Esophagus squamous epithelium (tissue), 5 donors: ENCODE data around the gene UQCC2. TPM values are rescaled to one million over a fixed set of nuclear protein-coding genes. Genes with fewer than 3 reads are reported as not detected.

Experiments
- DNase-seq: peaks from one replicate; lab custom pipeline; 2025; lab: John Stamatoyannopoulos, UW
- H3K27ac ChIP-seq, 4 donors: fragments of 200-600 bp; sonication (generic); one replicate each; pipeline ENCODE4 v1.5.1; 2016 to 2019; ENCODE audit warnings: mild to moderate bottlenecking in 1 of 4
- H3K27me3 ChIP-seq, 4 donors: fragments of 200-600 bp; sonication (generic); 1 replicate in 3 of 4; 2 replicates in 1 of 4; pipeline versions ENCODE4 v1.5.1 to v1.6.0; 2017 to 2021; ENCODE audit warnings: antibody characterized with exemption in 1 of 4
- H3K36me3 ChIP-seq, 3 donors: fragments of 200-600 bp; sonication (generic); one replicate each; pipeline ENCODE4 v1.5.1; 2016 to 2019
- H3K4me1 ChIP-seq, 3 donors: fragments of 200-600 bp; sonication (generic); one replicate each; pipeline ENCODE4 v1.5.1; 2017 to 2019
- H3K4me3 ChIP-seq, 4 donors: fragments of 200-600 bp; sonication (generic); 1 replicate in 3 of 4; 2 replicates in 1 of 4; pipeline ENCODE4 v1.5.1; 2016 to 2019; ENCODE audit warnings: mild to moderate bottlenecking in 2 of 4, moderate library complexity in 1 of 4
- H3K9me3 ChIP-seq, 3 donors: fragments of 200-600 bp; sonication (generic); one replicate each; pipeline ENCODE4 v1.5.1; 2016 to 2019
- POLR2A ChIP-seq, 4 donors: fragments of 450-650 bp; IDR thresholded peaks; one replicate each; pipeline ENCODE4 v1.6.1; 2017; ENCODE audit warnings: antibody characterized with exemption in 4 of 4, mild to moderate bottlenecking in 4 of 4, moderate library complexity in 3 of 4
- WGBS, 2 donors: methylation state at CpG; one replicate each; pipeline ENCODE4 v1.1.5; 2018; 5-methylcytosine and 5-hydroxymethylcytosine counted together
- intact Hi-C: fragments of 100-400 bp; cut with DNase I; formaldehyde crosslinking; loops from one replicate; pipeline ENCODE4 v1.15.0; 2022
- total RNA-seq, 4 donors: library from RNA; depleted of rRNA; stranded (reverse); fragments of >200 nt; gene quantifications; one replicate each; pipeline ENCODE4 v1.1.0, GENCODE V29; 2016
- TF ChIP-seq, protein P1 (sequence below), 6 experiments: fragments of 450-650 bp in 4 of 6; fragments of 200-600 bp in 2 of 6; sonication (generic) in 2 of 6; IDR thresholded peaks; one replicate each; pipeline ENCODE4 v1.5.1; 2016 to 2019; ENCODE audit warnings: antibody characterized with exemption in 6 of 6, mild to moderate bottlenecking in 4 of 6, moderate library complexity in 4 of 6
- donor health status: DM: yes; HTN: yes; CAD: no.

The UQCC2 gene
- total RNA-seq, 4 donors from 2014 or later = 7.8 to 36.8 (median 13.7) TPM

DNA sequence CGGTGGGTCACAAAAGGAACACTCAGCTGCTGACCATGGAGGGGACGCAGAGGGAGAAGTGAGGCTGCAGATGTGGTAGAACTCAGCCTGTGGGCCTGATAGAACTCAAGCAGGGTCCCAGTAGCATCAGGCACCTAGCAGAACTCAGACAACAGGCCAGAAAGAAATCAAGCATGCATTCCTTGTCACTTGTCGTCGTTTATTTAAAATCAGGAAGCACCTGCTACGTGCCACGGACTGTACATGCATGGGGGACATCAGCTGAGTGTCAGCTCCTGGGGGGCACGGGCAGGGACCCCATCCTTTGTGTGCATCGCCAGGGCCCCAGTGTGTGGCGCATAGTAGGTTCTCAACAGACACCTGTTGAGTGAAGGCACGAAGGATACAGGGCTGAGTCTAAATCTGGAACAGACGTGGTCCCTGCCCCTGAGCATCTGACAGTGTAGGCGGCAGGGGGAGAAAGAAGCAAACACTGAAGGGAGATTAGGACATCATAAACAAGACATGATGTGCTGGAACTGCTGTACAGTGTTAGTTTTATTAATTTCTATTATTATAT, 32.5 kb downstream of the UQCC2 start:
- Histone ChIP-seq H3K4me3 (no peak overlapping the region), H3K27me3 (no peaks in the 10 kb centered on the region), H3K9me3 (no peaks in the 10 kb centered on the region), H3K4me1 (no peaks in the 10 kb centered on the region), H3K27ac (no peak overlapping the region), H3K36me3 (peaks cover 10 to 100% (median 26%) of the 10 kb centered on the region in 3 donors)
- WGBS, 2 donors = 82 to 89% methylated on average over 7 to 9 of the region's 12 CpGs
- intact Hi-C loops = no loop called here
- TF ChIP-seq, protein P1, sequence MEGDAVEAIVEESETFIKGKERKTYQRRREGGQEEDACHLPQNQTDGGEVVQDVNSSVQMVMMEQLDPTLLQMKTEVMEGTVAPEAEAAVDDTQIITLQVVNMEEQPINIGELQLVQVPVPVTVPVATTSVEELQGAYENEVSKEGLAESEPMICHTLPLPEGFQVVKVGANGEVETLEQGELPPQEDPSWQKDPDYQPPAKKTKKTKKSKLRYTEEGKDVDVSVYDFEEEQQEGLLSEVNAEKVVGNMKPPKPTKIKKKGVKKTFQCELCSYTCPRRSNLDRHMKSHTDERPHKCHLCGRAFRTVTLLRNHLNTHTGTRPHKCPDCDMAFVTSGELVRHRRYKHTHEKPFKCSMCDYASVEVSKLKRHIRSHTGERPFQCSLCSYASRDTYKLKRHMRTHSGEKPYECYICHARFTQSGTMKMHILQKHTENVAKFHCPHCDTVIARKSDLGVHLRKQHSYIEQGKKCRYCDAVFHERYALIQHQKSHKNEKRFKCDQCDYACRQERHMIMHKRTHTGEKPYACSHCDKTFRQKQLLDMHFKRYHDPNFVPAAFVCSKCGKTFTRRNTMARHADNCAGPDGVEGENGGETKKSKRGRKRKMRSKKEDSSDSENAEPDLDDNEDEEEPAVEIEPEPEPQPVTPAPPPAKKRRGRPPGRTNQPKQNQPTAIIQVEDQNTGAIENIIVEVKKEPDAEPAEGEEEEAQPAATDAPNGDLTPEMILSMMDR (IDR thresholded peaks at IDR 0.05) = no peak
- no peak for TF ChIP-seq POLR2A (IDR thresholded peaks at IDR 0.05)
- DNase-seq = no peak

GRCh38 chr6:33678233-33678931, 33.1 kb downstream of the UQCC2 start:
- WGBS, 2 donors = 92 to 97% methylated on average over 6 to 11 of the region's 24 CpGs
- intact Hi-C loops = no loop called here
- no peaks in the 10 kb centered on the region for H3K9me3 ChIP-seq
- H3K27ac ChIP-seq = no peak overlapping the region
- peaks cover 10 to 100% (median 29%) of the 10 kb centered on the region in 3 donors for H3K36me3 ChIP-seq
- no peak for DNase-seq
- peaks cover 0 to under 1% (median 0%) of the 10 kb centered on the region in 3 donors for H3K4me1 ChIP-seq
- H3K4me3 ChIP-seq = no peak overlapping the region
- no peaks in the 10 kb centered on the region for H3K27me3 ChIP-seq
- no peak for TF ChIP-seq POLR2A (IDR thresholded peaks at IDR 0.05)
- TF ChIP-seq, protein P1 (IDR thresholded peaks at IDR 0.05) = no peak

DNA sequence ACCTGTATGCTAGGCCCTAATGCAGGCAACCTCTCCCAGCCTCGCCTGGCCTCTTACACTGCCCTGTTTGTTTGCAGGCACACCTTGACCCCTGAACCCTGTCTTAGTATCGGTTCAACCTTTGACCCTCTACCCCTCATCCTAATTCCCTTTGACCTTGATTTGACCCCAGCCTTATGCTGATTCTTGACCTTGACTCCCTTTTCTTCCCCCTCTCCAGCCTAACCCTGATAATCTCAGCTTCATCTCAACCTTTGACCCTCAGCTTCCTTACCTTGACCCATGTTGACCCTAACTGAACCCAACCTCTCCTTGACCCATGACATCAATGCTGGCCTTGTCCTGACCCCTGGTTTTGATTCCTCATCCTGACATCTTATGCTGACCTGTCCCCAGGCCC, 33.8 kb downstream of the UQCC2 start:
- WGBS, 2 donors = 96% methylated on average over 2 of the region's 2 CpGs
- TF ChIP-seq, protein P1 (IDR thresholded peaks at IDR 0.05) = no peak
- no peak for TF ChIP-seq POLR2A (IDR thresholded peaks at IDR 0.05)
- DNase-seq = no peak
- peaks cover 10 to 98% (median 29%) of the 10 kb centered on the region in 3 donors for H3K36me3 ChIP-seq
- H3K27ac ChIP-seq = no peak overlapping the region
- no peaks in the 10 kb centered on the region for H3K27me3 ChIP-seq
- intact Hi-C loops = no loop called here
- no peak overlapping the region for H3K4me3 ChIP-seq
- H3K4me1 ChIP-seq = peaks cover 0 to 7% (median 0%) of the 10 kb centered on the region in 3 donors
- no peaks in the 10 kb centered on the region for H3K9me3 ChIP-seq

- H3K9me3 ChIP-seq = no peaks in the 10 kb centered on the region
- WGBS, 2 donors = 70 to 86% methylated on average over 4 to 6 of the region's 8 CpGs
- H3K27me3 ChIP-seq = no peaks in the 10 kb centered on the region
- DNase-seq = no peak
- H3K4me1 ChIP-seq = peaks cover 0 to 11% (median 0%) of the 10 kb centered on the region in 3 donors
- H3K27ac ChIP-seq = peak overlapping the region in 1 of 4 donors; percentile 58
- intact Hi-C loops = no loop called here
- TF ChIP-seq, protein P1 (IDR thresholded peaks at IDR 0.05) = no peak
- no peak for TF ChIP-seq POLR2A (IDR thresholded peaks at IDR 0.05)
- H3K4me3 ChIP-seq = no peak overlapping the region
- peaks cover 10 to 95% (median 25%) of the 10 kb centered on the region in 3 donors for H3K36me3 ChIP-seq
Observed at GRCh38 chr6:33677143-33677660, 34.3 kb downstream of the UQCC2 start.
